ENCODE results near the gene RAB22A.

Gene RAB22A

GRCh38 chr20:58416835-58417234 lies 107.3 kb downstream of the RAB22A start:
- no peak for DNase-seq
